HFF-Myc (cell line): Measurements from ENCODE around the gene DUSP16.
"Not testable (repeated sequence)": the region's sequence is repeated elsewhere in the genome, so short reads cannot be mapped to it uniquely, and the experiment has no call there.

ENCODE experiments used
- DNase-seq: peaks from one replicate; pipeline ENCODE4 v3.0.0-alpha.2; 2011; ENCODE audit warnings: low read depth; ENCODE audit errors: extremely low read depth
- H3K4me3 ChIP-seq: replicated peaks from 2 replicates; pipeline ENCODE4 v1.5.1; 2011; ENCODE audit warnings: low read depth, mild to moderate bottlenecking, control low read depth, low read length
- TF ChIP-seq, protein P1 (sequence below): IDR thresholded peaks from 2 replicates; pipeline ENCODE4 v1.5.1; 2012; ENCODE audit warnings: mild to moderate bottlenecking, low read depth, low read length, control low read depth; ENCODE audit errors: missing control alignments

The DUSP16 gene

GRCh38 chr12:12592930-12593329 is 30.3 kb upstream of the DUSP16 start:
- H3K4me3 ChIP-seq: no peak overlapping the region
- TF ChIP-seq, protein P1, sequence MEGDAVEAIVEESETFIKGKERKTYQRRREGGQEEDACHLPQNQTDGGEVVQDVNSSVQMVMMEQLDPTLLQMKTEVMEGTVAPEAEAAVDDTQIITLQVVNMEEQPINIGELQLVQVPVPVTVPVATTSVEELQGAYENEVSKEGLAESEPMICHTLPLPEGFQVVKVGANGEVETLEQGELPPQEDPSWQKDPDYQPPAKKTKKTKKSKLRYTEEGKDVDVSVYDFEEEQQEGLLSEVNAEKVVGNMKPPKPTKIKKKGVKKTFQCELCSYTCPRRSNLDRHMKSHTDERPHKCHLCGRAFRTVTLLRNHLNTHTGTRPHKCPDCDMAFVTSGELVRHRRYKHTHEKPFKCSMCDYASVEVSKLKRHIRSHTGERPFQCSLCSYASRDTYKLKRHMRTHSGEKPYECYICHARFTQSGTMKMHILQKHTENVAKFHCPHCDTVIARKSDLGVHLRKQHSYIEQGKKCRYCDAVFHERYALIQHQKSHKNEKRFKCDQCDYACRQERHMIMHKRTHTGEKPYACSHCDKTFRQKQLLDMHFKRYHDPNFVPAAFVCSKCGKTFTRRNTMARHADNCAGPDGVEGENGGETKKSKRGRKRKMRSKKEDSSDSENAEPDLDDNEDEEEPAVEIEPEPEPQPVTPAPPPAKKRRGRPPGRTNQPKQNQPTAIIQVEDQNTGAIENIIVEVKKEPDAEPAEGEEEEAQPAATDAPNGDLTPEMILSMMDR: no peak
- no peak for DNase-seq

DNA sequence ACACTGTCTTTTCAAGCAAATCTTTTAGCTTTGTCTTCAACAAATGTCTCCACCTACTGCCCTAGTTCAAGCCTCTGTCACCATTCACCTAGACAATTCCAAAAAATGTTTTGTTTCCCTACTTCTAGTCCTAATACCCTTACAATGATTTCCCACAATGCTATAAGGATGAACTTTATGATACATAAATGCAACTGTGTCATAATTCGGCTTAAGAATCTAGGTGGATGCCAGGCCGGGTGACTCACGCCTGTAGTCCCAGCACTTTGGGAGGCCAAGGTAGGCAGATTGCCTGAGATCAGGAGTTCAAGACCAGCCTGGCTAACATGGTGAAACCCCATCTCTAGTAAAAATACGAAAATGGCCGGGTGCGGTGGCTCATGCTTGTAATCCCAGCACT is 28.3 kb upstream of the DUSP16 start:
- no peak overlapping the region for H3K4me3 ChIP-seq
- DNase-seq: no peak
- TF ChIP-seq, protein P1: no peak

GRCh38 chr12:12588436-12588835 is 25.8 kb upstream of the DUSP16 start:
- not testable (repeated sequence) for H3K4me3 ChIP-seq, DNase-seq

DNA sequence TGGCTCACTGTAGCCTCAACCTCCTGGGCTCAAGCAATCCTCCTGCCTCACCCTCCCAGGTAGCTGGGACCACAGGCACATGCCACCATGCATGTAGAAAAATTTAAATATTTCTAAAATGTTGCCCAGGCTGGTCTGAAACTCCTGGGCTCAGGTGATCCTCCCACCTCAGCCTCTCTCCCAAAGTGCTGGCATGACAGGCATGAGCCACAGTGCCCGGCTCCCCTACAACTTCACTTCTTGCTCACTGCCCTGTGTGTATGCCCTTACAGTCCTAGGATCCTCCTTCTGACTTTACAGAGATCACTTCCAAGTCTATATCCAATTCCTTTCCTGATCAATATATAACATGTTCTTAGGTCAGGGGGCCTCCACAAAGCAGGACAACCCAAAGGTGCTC is 25.2 kb upstream of the DUSP16 start:
- DNase-seq: no peak
- TF ChIP-seq, protein P1: no peak
- H3K4me3 ChIP-seq: no peak overlapping the region

- TF ChIP-seq, protein P1: no peak
- DNase-seq: no peak
- H3K4me3 ChIP-seq: no peak overlapping the region
These were observed 24.4 kb upstream of the DUSP16 start for GRCh38 chr12:12586879-12587675.

DNA sequence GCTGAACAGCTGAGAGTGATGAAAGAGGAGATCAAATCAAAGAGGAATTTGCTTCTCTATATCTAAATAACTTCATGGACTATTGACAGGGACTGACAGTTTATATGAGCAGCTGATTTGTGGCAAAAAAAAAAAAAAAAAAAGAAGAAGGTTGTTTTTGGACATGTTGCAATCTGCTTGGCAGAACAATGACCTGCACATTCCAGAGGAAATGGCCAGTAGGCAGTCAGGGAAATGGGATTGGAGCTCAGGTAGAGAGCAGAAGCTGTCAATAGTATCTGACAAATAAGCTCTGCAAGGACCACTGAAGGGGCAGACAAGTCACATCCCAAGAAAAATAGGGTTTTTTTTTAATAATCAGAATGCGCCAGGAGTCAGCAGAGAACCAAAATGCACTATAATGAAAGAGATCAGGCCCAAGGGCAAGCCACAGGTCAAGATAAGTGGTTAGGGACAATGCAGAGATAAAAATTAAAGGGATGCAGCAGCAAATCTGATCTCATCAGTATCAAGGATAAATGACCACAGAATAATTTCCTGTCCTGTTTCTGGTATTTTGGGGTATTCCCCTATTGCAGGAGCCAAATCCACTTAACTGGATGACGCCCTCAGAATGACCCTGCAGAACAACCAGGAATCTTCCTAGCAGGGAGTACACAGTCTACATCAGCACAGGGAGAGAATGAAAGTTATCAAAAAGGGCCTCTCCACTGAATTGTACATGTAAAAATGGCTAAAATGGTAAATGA is 22.6 kb upstream of the DUSP16 start:
- no peak for DNase-seq
- no peak overlapping the region for H3K4me3 ChIP-seq
- TF ChIP-seq, protein P1: no peak

GRCh38 chr12:12583510-12584178 is 21.0 kb upstream of the DUSP16 start:
- no peak overlapping the region for H3K4me3 ChIP-seq
- TF ChIP-seq, protein P1: no peak
- no peak for DNase-seq
